T-helper 17 cell (primary cell): ENCODE data around the gene UNC5C. TPM values are rescaled to one million over a fixed set of nuclear protein-coding genes. Genes with fewer than 3 reads are reported as not detected.
"Not testable (repeated sequence)": the region's sequence is repeated elsewhere in the genome, so short reads cannot be mapped to it uniquely, and the experiment has no call there.

Experiments used
- ATAC-seq: fragments of 150-1000 bp; cut with Tn5 transposase; 2 replicates; pipeline ENCODE4 v1.10.0; 2021; ENCODE audit warnings: mild to moderate bottlenecking, moderate library complexity
- DNase-seq, 3 donors: peaks; one replicate each; pipeline versions ENCODE4 v3.0.0 to v3.0.0-alpha.2; 2020 to 2021
- H3K9me3 ChIP-seq: one replicate; pipeline ENCODE4 v1.7.0; 2013; ENCODE audit warnings: low read length, mild to moderate bottlenecking; ENCODE audit not compliant: control insufficient read depth, poor library complexity, severe bottlenecking
- H3K27ac Mint-ChIP-seq: one replicate; pipeline ENCODE4 v1.8.0; 2022; ENCODE audit warnings: mild to moderate bottlenecking, moderate library complexity, mixed read lengths
- H3K27me3 Mint-ChIP-seq: one replicate; pipeline ENCODE4 v1.8.0; 2022; ENCODE audit warnings: mixed read lengths
- H3K36me3 Mint-ChIP-seq: one replicate; pipeline ENCODE4 v1.8.0; 2022; ENCODE audit warnings: low read depth, mixed read lengths
- H3K4me1 Mint-ChIP-seq: one replicate; pipeline ENCODE4 v1.8.0; 2022; ENCODE audit warnings: mild to moderate bottlenecking, mixed read lengths
- H3K4me3 Mint-ChIP-seq: one replicate; pipeline ENCODE4 v1.8.0; 2022; ENCODE audit warnings: mild to moderate bottlenecking, moderate library complexity, mixed read lengths
- total RNA-seq, 4 donors: library from RNA in 2 of 4; stranded (reverse) in 2 of 4; gene quantifications; one replicate each; pipeline ENCODE4 v1.2.3 and lab custom pipeline; 2022 to 2026

Gene UNC5C
- total RNA-seq, 2 donors from 2014 or later: 0.18 TPM; not detected in 1

DNA sequence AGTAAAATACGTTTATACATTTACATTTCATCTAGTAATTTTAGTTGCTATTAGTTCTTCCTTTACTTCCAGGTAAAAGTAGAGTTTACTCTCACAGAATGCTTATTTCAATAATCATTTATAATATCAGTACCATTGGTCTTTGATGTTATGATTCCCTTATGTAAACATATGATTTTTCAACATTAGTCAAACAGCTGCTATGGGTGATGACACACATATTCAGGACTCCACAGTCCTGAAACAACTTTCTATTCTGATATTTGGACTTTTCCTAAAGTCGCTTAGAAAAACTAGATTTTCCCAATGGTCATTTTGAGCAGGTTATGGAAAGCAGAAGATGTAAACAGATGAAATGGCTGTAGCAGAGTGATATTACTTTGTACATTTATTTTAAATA, 369.8 kb downstream of the UNC5C start:
- no peak overlapping the region for H3K27ac Mint-ChIP-seq
- H3K36me3 Mint-ChIP-seq: no peaks in the 10 kb centered on the region
- no peak overlapping the region for H3K4me3 Mint-ChIP-seq
- peaks cover 7% of the 10 kb centered on the region for H3K27me3 Mint-ChIP-seq
- H3K9me3 ChIP-seq: no peaks in the 10 kb centered on the region
- H3K4me1 Mint-ChIP-seq: peaks cover 9% of the 10 kb centered on the region
- ATAC-seq: no peak
- DNase-seq: no peak

DNA sequence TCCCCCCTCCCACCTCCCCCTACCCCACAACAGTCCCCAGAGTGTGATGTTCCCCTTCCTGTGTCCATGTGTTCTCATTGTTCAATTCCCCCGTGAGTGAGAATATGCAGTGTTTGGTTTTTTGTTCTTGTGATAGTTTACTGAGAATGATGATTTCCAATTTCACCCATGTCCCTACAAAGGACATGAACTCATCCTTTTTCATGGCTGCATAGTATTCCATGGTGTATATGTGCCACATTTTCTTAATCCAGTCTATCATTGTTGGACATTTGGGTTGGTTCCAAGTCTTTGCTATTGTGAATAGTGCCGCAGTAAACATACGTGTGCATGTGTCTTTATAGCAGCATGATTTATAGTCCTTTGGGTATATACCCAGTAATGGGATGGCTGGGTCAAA, 377.4 kb downstream of the UNC5C start:
- H3K9me3 ChIP-seq, H3K4me1 Mint-ChIP-seq, H3K27ac Mint-ChIP-seq, DNase-seq, ATAC-seq, H3K4me3 Mint-ChIP-seq, H3K36me3 Mint-ChIP-seq, H3K27me3 Mint-ChIP-seq: not testable (repeated sequence)

DNA sequence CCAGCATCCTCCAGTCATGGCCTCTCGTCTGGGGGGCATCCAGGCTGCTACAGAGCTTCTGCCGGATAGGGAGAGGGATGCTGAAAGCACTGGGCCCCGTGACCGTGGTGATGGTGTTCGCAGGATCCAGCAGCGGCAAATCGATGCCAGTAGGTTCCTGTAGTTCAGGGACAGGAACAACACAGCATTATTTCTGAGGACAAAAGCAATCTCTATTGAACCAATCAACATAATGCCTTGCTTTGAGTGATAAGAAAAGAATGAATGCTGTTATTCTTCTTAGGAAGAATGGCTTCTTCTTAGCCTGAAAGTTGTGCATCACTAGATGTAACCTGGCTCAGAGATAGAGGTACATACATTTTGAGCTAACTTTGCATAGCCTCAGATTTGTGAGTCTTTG, 378.6 kb downstream of the UNC5C start:
- Mint-ChIP-seq H3K27me3 (no peaks in the 10 kb centered on the region), H3K4me3 (no peak overlapping the region), H3K27ac (no peak overlapping the region), H3K4me1 (peaks cover 2% of the 10 kb centered on the region), H3K36me3 (no peaks in the 10 kb centered on the region)
- no peaks in the 10 kb centered on the region for H3K9me3 ChIP-seq
- DNase-seq: no peak
- no peak for ATAC-seq

DNA sequence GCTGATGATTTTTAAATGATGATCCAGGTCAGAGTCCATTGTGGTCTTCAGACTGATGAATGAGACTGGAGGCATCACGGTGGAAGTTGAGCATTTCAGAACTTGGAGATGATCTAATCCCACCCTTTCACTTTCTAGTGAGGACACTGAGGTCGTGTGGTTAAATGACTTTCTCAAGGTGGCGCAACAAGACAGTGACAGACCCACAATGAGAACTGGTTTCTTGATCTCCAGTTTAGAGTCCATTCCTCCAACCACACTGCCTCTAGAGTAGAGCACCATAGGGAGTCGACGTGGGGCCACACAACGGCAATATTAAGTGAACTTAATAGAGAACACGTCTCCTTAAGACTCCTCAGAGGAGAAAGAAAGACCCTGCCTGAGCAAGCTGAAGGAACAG, 381.0 kb downstream of the UNC5C start:
- no peak for ATAC-seq
- no peaks in the 10 kb centered on the region for H3K36me3 Mint-ChIP-seq
- H3K27ac Mint-ChIP-seq: peak overlapping the region; percentile 43
- H3K4me1 Mint-ChIP-seq: peaks cover 2% of the 10 kb centered on the region
- DNase-seq: no peak
- H3K9me3 ChIP-seq: no peaks in the 10 kb centered on the region
- H3K4me3 Mint-ChIP-seq: no peak overlapping the region
- peaks cover 6% of the 10 kb centered on the region for H3K27me3 Mint-ChIP-seq

DNA sequence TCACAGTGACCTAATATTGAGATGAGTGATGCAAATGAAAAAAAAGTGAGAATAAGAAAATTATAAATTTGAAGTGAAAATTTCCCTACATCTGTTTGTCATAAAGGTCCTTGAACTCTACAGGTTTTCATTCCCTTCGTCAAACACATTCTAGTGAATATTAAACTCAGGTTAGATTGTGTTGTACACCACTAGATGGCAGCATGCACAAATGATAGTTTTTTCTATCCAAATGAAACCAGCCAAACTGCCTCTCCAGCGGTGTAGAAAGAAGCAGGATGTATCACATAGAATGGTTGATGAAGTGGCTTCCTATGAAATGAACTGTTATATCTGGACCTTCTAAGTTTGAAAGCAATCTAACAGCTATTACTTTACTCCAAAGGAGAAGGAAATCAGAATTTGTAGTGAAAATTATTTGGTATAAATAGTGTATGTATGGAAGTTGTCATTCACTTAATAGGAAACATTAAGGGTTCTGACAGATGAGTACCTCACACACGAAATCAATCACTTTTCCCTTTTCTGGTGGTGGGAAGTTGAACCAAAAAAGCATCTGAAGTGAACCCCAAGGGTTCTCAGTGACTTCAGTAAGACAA, 382.7 kb downstream of the UNC5C start:
- peak; percentile 79 for ATAC-seq
- H3K9me3 ChIP-seq: no peaks in the 10 kb centered on the region
- no peaks in the 10 kb centered on the region for H3K36me3 Mint-ChIP-seq
- no peak overlapping the region for H3K4me3 Mint-ChIP-seq
- peaks cover 2% of the 10 kb centered on the region for H3K4me1 Mint-ChIP-seq
- no peak overlapping the region for H3K27ac Mint-ChIP-seq
- H3K27me3 Mint-ChIP-seq: peaks cover 8% of the 10 kb centered on the region
- peak in 1 of 3 donors; percentile 20 for DNase-seq

DNA sequence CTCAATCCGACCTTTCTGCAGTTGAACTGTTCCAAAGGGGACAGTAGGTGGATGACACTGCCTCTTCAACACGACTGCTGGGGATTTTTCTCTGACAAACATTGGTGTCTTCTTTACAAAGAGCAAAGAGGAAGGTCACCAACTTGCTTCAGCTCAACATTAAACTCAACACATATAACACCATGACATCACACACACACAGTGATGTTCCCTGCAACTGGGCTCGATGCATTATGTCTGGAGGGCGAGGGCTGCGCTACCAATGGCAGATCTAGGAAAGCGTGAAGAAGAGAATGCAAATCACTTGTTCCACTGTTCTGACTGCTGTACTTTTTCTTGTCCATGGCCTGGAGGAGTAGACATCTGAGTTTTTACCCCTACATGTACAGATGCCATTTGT, 385.9 kb downstream of the UNC5C start:
- no peak for DNase-seq
- Mint-ChIP-seq H3K4me3 (no peak overlapping the region), H3K4me1 (peaks cover 6% of the 10 kb centered on the region), H3K27ac (no peak overlapping the region), H3K27me3 (peaks cover 17% of the 10 kb centered on the region), H3K36me3 (no peaks in the 10 kb centered on the region)
- H3K9me3 ChIP-seq: no peaks in the 10 kb centered on the region
- ATAC-seq: no peak

DNA sequence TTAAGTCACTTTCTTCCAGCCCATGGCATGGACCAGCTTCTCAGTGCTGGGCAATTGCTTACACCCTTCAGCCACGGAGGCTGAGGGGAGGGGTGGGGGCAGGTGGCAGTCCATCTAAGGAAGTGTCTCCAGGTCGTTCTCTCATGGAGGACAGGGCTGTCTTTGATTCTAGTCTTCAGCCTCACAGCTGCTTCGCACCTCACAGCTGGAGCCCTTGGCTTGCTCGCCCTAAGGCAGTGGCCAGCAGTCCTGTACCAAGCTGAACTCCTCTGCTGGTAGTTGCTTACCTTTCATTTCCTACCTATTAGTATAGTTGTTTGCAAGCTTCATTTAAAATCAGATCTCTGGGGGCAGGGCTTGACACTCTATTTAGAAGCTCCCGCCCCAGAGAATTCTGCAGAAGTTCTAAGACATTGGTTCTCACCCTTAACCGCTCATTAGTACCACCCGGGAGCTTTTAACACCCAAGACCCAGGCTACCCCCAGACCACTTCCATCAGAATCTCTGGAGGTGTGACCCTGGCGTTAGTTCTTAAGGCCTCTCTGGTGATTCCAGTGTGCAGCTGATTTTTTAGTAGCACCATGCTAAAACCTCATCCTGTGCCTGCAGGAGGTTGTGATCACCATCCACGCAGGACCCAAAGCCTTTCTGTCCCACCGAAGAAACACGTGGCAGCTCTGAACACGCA, 386.8 kb downstream of the UNC5C start:
- Mint-ChIP-seq H3K27ac (no peak overlapping the region), H3K27me3 (peaks cover 17% of the 10 kb centered on the region), H3K4me1 (peaks cover 6% of the 10 kb centered on the region), H3K36me3 (no peaks in the 10 kb centered on the region), H3K4me3 (no peak overlapping the region)
- DNase-seq (no peak), ATAC-seq (no peak)
- H3K9me3 ChIP-seq: no peaks in the 10 kb centered on the region

DNA sequence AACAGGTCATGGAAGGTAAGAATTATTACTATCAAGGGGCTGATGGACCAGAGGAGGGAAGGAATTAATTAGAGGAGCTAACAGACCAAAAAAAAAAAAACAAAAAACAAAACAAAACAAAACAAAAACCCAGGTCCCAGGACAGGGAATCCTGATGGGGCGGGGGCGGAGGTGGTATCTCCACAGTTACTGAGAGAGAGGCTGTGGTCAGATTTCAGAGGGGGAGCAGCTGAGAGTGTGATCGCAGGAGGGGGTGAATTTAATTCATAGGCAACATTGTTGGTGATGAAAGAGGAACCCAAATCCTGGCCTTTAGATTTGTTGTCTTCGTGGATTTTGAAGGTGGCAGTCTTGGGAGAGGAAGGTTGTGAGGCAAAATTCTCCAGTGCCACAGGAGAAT, 389.4 kb downstream of the UNC5C start:
- DNase-seq: no peak
- ATAC-seq: no peak
- Mint-ChIP-seq H3K27me3 (peaks cover 17% of the 10 kb centered on the region), H3K36me3 (no peaks in the 10 kb centered on the region), H3K4me1 (peaks cover 12% of the 10 kb centered on the region), H3K4me3 (no peak overlapping the region), H3K27ac (no peak overlapping the region)
- H3K9me3 ChIP-seq: no peaks in the 10 kb centered on the region

DNA sequence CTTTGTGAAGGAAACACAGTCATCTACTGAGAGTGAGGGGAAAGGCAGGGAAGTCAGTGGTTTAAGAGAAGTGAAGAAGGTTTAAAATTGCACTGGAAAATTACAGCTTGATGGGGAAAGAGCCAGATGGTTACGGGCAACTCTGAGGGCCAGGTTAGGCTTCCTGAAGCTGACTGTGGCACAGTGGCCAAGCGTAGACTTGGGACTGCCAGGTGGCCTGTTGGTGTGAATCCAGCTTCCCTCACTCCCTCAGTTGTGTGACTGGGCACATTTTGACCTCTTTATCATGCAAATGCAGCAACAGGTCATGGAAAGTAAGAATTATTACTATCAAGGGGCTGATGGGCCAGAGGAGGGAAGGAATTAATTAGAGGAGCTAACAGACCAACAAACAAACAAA, 390.1 kb downstream of the UNC5C start:
- Mint-ChIP-seq H3K27me3 (peaks cover 17% of the 10 kb centered on the region), H3K4me3 (no peak overlapping the region), H3K4me1 (peaks cover 12% of the 10 kb centered on the region), H3K27ac (no peak overlapping the region), H3K36me3 (no peaks in the 10 kb centered on the region)
- DNase-seq: no peak
- no peaks in the 10 kb centered on the region for H3K9me3 ChIP-seq
- no peak for ATAC-seq

DNA sequence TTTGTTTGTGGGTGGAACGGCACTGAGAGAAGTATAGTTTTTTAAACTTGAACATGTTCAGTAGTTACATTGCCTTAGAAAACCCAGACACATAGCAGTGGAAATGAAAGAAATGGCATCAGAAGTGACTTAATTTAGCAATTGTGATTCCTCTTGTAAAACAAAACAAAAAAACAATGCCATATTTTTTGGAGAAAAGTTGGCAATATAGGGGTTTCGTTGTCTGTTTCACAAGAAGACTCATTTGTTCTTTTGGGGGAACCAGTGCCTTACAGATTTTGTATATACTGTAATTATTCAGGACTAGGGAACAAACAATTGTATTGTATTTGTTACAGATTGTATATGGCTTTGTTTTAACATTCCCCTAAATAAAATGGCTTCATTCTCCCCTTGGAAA, 390.7 kb downstream of the UNC5C start:
- ATAC-seq (no peak), DNase-seq (no peak)
- Mint-ChIP-seq H3K36me3 (no peaks in the 10 kb centered on the region), H3K27me3 (peaks cover 13% of the 10 kb centered on the region), H3K4me3 (no peak overlapping the region), H3K4me1 (peaks cover 12% of the 10 kb centered on the region), H3K27ac (no peak overlapping the region)
- H3K9me3 ChIP-seq: no peaks in the 10 kb centered on the region

DNA sequence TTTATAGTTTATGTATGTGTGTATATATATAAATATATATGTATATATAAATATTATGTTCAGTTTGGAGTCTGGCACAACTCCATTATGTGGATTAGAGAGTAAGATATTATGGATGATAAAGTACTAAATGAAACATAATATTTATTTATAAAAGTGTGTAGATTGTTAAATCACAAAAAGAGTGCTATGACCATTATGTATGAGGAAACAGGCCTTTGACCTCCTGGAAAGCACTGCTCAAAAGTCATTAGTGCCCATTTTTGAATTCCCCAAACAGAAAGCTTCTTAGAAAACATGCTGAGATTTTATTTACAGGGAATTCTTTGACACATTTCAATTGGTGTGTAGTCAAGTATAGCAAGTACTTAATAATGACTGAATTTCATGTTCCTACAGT, 391.2 kb downstream of the UNC5C start:
- H3K27ac Mint-ChIP-seq: no peak overlapping the region
- peaks cover 12% of the 10 kb centered on the region for H3K4me1 Mint-ChIP-seq
- ATAC-seq (no peak), DNase-seq (no peak)
- H3K9me3 ChIP-seq: no peaks in the 10 kb centered on the region
- H3K36me3 Mint-ChIP-seq: no peaks in the 10 kb centered on the region
- no peak overlapping the region for H3K4me3 Mint-ChIP-seq
- H3K27me3 Mint-ChIP-seq: peaks cover 9% of the 10 kb centered on the region

DNA sequence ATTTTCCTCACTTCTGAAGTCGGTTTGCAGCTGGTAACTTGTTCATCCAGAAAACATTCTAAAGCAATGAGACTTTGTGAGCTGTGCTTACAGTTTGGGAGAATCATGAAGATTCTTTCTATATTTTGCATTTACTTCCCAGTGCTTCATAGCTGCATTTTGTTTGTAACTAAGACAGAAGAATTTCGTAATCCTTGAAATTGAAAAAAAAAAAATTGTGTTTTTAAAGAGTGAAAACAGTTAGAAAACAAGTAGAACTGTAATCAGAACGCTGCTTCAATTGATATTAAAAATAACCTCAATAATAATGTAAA, 392.4 kb downstream of the UNC5C start:
- H3K4me1 Mint-ChIP-seq: peaks cover 12% of the 10 kb centered on the region
- DNase-seq (no peak), ATAC-seq (no peak)
- H3K36me3 Mint-ChIP-seq: no peaks in the 10 kb centered on the region
- peak overlapping the region; percentile 21 for H3K27ac Mint-ChIP-seq
- no peak overlapping the region for H3K4me3 Mint-ChIP-seq
- H3K27me3 Mint-ChIP-seq: peaks cover 8% of the 10 kb centered on the region
- no peaks in the 10 kb centered on the region for H3K9me3 ChIP-seq

DNA sequence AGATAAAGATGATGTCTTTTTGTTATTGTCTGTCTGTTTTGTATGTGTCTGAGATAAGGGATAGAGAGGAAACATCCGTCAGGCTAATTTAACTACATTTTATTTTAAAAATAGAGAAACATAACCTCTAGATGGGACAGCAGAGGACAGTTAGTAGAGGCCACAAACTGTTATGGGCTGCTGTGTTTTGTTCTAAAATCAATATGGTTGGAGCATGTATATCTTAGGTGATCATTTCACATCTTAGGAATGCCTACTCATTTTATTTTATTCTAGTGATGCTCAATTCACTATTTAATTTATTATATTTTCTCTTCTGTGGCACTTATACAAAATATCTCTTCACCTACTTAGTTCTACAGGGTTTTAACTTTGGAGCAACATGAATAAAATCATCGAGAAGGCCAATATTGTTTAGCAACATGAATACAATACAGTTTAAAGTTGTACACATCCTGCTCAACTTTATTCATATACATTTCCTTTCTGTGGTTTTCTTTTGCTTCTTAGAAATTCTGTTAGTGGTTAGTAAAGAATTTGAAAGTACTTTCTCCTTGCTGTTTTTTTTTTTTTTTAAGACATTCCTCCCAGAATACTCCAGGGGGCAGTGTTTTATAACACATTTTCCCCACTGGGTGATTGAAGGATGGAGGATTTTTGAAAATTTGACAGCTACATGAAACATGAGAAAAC, 392.9 kb downstream of the UNC5C start:
- ATAC-seq (peak; percentile 78), DNase-seq (no peak)
- H3K4me1 Mint-ChIP-seq: peaks cover 12% of the 10 kb centered on the region
- H3K4me3 Mint-ChIP-seq: peak overlapping the region; percentile 64
- peak overlapping the region; percentile 21 for H3K27ac Mint-ChIP-seq
- H3K9me3 ChIP-seq: no peaks in the 10 kb centered on the region
- peaks cover 8% of the 10 kb centered on the region for H3K27me3 Mint-ChIP-seq
- no peaks in the 10 kb centered on the region for H3K36me3 Mint-ChIP-seq

DNA sequence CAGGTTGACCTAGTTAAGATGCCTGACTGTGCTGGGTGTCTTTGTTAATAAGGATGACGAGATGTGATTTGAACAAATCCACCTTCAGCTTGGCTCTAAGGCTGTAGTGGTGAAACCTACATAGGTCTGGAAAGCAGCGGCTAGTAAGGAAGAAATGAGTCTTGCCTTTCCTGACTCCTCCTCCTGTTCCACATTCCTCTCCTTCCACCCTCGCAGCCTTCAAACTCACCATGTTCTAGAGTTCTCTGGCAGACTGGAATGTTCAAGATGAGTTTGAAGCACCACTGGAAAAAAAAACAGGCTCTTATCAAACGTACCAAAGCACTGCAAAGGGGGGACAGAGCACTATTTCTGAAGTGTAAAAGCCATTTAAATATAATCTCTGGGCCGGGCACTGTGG, 395.6 kb downstream of the UNC5C start:
- DNase-seq (no peak), ATAC-seq (no peak)
- no peak overlapping the region for H3K27ac Mint-ChIP-seq
- no peaks in the 10 kb centered on the region for H3K27me3 Mint-ChIP-seq
- H3K36me3 Mint-ChIP-seq: no peaks in the 10 kb centered on the region
- no peak overlapping the region for H3K4me3 Mint-ChIP-seq
- peaks cover 11% of the 10 kb centered on the region for H3K4me1 Mint-ChIP-seq
- H3K9me3 ChIP-seq: no peaks in the 10 kb centered on the region
